HCT116 (cell line): ENCODE data around the gene CHST8. TPM values are rescaled to one million over a fixed set of nuclear protein-coding genes. Genes with fewer than 3 reads are reported as not detected.

Experiments used
- ATAC-seq: fragments of 200-7000 bp; cut with Tn5 transposase; 2 replicates; pipeline ENCODE4 v1.9.1; 2020; ENCODE audit warnings: mild to moderate bottlenecking, moderate library complexity
- BruUV-seq: library from RNA; stranded (reverse); fragments of 400-500 nt; replicated peaks from 2 replicates; lab custom pipeline; 2021; lab: Mats Ljungman, UMichigan
- CTCF ChIA-PET: fragments of 300-600 bp; sonication (Branson Sonifier 250); formaldehyde crosslinking; loops from one replicate; lab custom pipeline; 2021; ENCODE audit warnings: antibody characterized with exemption; lab: Charles Lee
- POLR2A ChIA-PET: fragments of 300-600, 350-600 bp; sonication (Branson Sonifier 250); formaldehyde crosslinking; loops from one replicate; lab custom pipeline; 2021; ENCODE audit warnings: antibody characterized with exemption; lab: Charles Lee
- RAD21 ChIA-PET, 2 experiments: fragments of 300-600 bp; sonication (Branson Sonifier 250); formaldehyde crosslinking; loops; one replicate each; lab custom pipeline; 2023; ENCODE audit warnings: low total read pairs in 2 of 2; ENCODE audit not compliant: uncharacterized antibody in 2 of 2, unreplicated experiment in 2 of 2, low non-redundant PET in 1 of 2; lab: Charles Lee
- DNase-seq: peaks from one replicate; pipeline ENCODE4 v3.0.0-alpha.2; 2010; ENCODE audit warnings: low read depth, low spot score
- H2AFZ ChIP-seq: fragments of 200-600 bp; shearing (Covaris generic), sonication (generic); 2 replicates; pipeline ENCODE4 v1.6.1; 2017; ENCODE audit warnings: low read depth, mixed run types, mixed read lengths, antibody characterized with exemption, low read length; ENCODE audit not compliant: poor library complexity, severe bottlenecking
- H3K27ac ChIP-seq: 2 replicates; pipeline ENCODE4 v1.5.1; 2012; ENCODE audit warnings: low read depth, low read length
- H3K27me3 ChIP-seq: fragments of 200-600 bp; sonication (generic); 2 replicates; pipeline ENCODE4 v1.6.1; 2016; ENCODE audit warnings: mixed run types, low read length, mixed read lengths; ENCODE audit not compliant: insufficient read depth
- H3K36me3 ChIP-seq, 2 experiments: fragments of 200-500 bp in 1 of 2; fragments of 200-600 bp in 1 of 2; sonication (Bioruptor generic) in 1 of 2; sonication (generic) in 1 of 2; 2 replicates each; pipeline versions ENCODE4 v1.5.1 to v1.6.1; 2014 to 2016; ENCODE audit warnings: low read length in 2 of 2, inconsistent platforms in 1 of 2, mixed read lengths in 1 of 2, mixed run types in 1 of 2; ENCODE audit not compliant: insufficient read depth in 2 of 2, control insufficient read depth in 1 of 2
- H3K4me1 ChIP-seq, 2 experiments: fragments of 200-600 bp in 1 of 2; sonication (generic) in 1 of 2; 2 replicates each; pipeline versions ENCODE4 v1.5.1 to v1.6.1; 2012 to 2017; ENCODE audit warnings: low read length in 2 of 2, inconsistent platforms in 1 of 2, mild to moderate bottlenecking in 1 of 2, mixed read lengths in 1 of 2, mixed run types in 1 of 2, moderate library complexity in 1 of 2; ENCODE audit not compliant: insufficient read depth in 2 of 2, control insufficient read depth in 1 of 2
- H3K4me2 ChIP-seq: fragments of 200-600 bp; sonication (generic); 2 replicates; pipeline ENCODE4 v1.6.1; 2017; ENCODE audit warnings: mixed run types, low read length, mixed read lengths
- H3K4me3 ChIP-seq, 2 experiments: fragments of 200-600 bp in 1 of 2; sonication (generic) in 1 of 2; replicated peaks in 1 of 2; 2 replicates each; pipeline ENCODE4 v1.5.1; 2011 to 2016; ENCODE audit warnings: low read length in 2 of 2, control low read depth in 1 of 2, low read depth in 1 of 2, mild to moderate bottlenecking in 1 of 2, mixed read lengths in 1 of 2, mixed run types in 1 of 2
- H3K79me2 ChIP-seq: fragments of 200-600 bp; sonication (generic); 2 replicates; pipeline ENCODE4 v1.6.1; 2017; ENCODE audit warnings: mild to moderate bottlenecking, mixed run types, low read length, moderate library complexity, mixed read lengths; ENCODE audit not compliant: insufficient read depth
- H3K9ac ChIP-seq: fragments of 200-600 bp; sonication (generic); 2 replicates; pipeline ENCODE4 v1.6.1; 2016; ENCODE audit warnings: low read length, mixed read lengths
- H3K9me2 ChIP-seq: fragments of 200-600 bp; sonication (generic), shearing (Covaris generic); 2 replicates; pipeline ENCODE4 v1.6.1; 2017; ENCODE audit warnings: mixed run types, mild to moderate bottlenecking, moderate library complexity; ENCODE audit not compliant: insufficient read depth
- H3K9me3 ChIP-seq, 2 experiments: fragments of 200-500 bp in 1 of 2; fragments of 200-600 bp in 1 of 2; sonication (Bioruptor generic) in 1 of 2; sonication (generic) in 1 of 2; 2 replicates each; pipeline ENCODE4 v1.6.1; 2014 to 2017; ENCODE audit warnings: low read length in 2 of 2, mixed read lengths in 2 of 2, inconsistent platforms in 1 of 2, low read depth in 1 of 2, mild to moderate bottlenecking in 1 of 2, mixed run types in 1 of 2, moderate library complexity in 1 of 2; ENCODE audit not compliant: control insufficient read depth in 1 of 2, insufficient read depth in 1 of 2
- H4K20me1 ChIP-seq: fragments of 200-600 bp; sonication (generic), shearing (Covaris generic); 2 replicates; pipeline ENCODE4 v1.6.1; 2017; ENCODE audit warnings: mixed run types, mild to moderate bottlenecking, moderate library complexity; ENCODE audit not compliant: insufficient read depth
- CBX3 ChIP-seq: IDR thresholded peaks from 2 replicates; pipeline ENCODE4 v1.6.1; 2012; ENCODE audit warnings: low read depth
- CEBPB ChIP-seq: IDR thresholded peaks from 2 replicates; pipeline ENCODE4 v1.6.1; 2012; ENCODE audit warnings: low read depth
- EGR1 ChIP-seq: IDR thresholded peaks from 2 replicates; pipeline ENCODE4 v1.6.1; 2012; ENCODE audit warnings: low read depth
- ELF1 ChIP-seq: IDR thresholded peaks from 2 replicates; pipeline ENCODE4 v1.6.1; 2012; ENCODE audit warnings: low read depth, borderline replicate concordance
- EZH2 ChIP-seq: fragments of 200-600 bp; sonication (generic); IDR thresholded peaks from 2 replicates; pipeline ENCODE4 v1.6.1; 2017; ENCODE audit warnings: antibody characterized with exemption, mixed run types
- EZH2phosphoT487 ChIP-seq: fragments of 200-600 bp; IDR thresholded peaks from 2 replicates; pipeline ENCODE4 v1.6.1; 2018; ENCODE audit warnings: antibody characterized with exemption, borderline replicate concordance
- FOSL1 ChIP-seq: IDR thresholded peaks from 2 replicates; pipeline ENCODE4 v1.6.1; 2012; ENCODE audit warnings: low read depth
- MAX ChIP-seq: IDR thresholded peaks from 2 replicates; pipeline ENCODE4 v1.6.1; 2012
- POLR2A ChIP-seq: IDR thresholded peaks from 2 replicates; pipeline ENCODE4 v1.7.0; 2011; ENCODE audit warnings: borderline replicate concordance; ENCODE audit not compliant: insufficient read depth, insufficient read length; ENCODE audit errors: extremely low read depth
- POLR2AphosphoS5 ChIP-seq: IDR thresholded peaks from 2 replicates; pipeline ENCODE4 v1.6.1; 2011; ENCODE audit warnings: mild to moderate bottlenecking, low read depth, low read length, moderate library complexity
- RAD21 ChIP-seq: IDR thresholded peaks from 2 replicates; pipeline ENCODE4 v1.6.1; 2012; ENCODE audit warnings: low read depth, mild to moderate bottlenecking
- REST ChIP-seq: IDR thresholded peaks from 2 replicates; pipeline ENCODE4 v1.6.1; 2012; ENCODE audit warnings: low read depth
- SIN3A ChIP-seq: IDR thresholded peaks from 2 replicates; pipeline ENCODE4 v1.6.1; 2012; ENCODE audit warnings: low read depth
- YY1 ChIP-seq: IDR thresholded peaks from 2 replicates; pipeline ENCODE4 v1.6.1; 2011; ENCODE audit warnings: low read length, low read depth, moderate library complexity, mild to moderate bottlenecking; ENCODE audit not compliant: insufficient replicate concordance; ENCODE audit errors: extremely low read depth
- ZBTB33 ChIP-seq: IDR thresholded peaks from 2 replicates; pipeline ENCODE4 v1.6.1; 2011; ENCODE audit warnings: mild to moderate bottlenecking, low read length, moderate library complexity; ENCODE audit not compliant: insufficient replicate concordance; ENCODE audit errors: extremely low read depth
- ZFX ChIP-seq: fragments of 450-650 bp; IDR thresholded peaks from 2 replicates; pipeline ENCODE4 v1.6.1; 2017
- ZNF274 ChIP-seq: fragments of 200-500 bp; sonication (Bioruptor generic); IDR thresholded peaks from 2 replicates; pipeline ENCODE4 v1.6.1; 2014; ENCODE audit warnings: mild to moderate bottlenecking, low read depth, low read length, inconsistent platforms
- intact Hi-C: fragments of 100-400 bp; cut with micrococcal nuclease; formaldehyde crosslinking; loops from 2 replicates; pipeline ENCODE4 v1.10.0; 2022
- total RNA-seq: library from RNA; stranded (reverse); gene quantifications from one replicate; pipeline ENCODE4 v1.2.1, GENCODE V29; 2021; ENCODE audit not compliant: unreplicated experiment

The CHST8 gene
- total RNA-seq, 1 experiment from 2014 or later: not detected

- ChIA-PET RAD21 (no interaction called here), POLR2A (no interaction called here), CTCF (no interaction called here)
- H3K4me3 ChIP-seq: no peak overlapping the region
- no peak overlapping the region for H2AFZ ChIP-seq
- ATAC-seq (no peak), DNase-seq (no peak)
- no peaks in the 10 kb centered on the region for H3K36me3 ChIP-seq
- TF ChIP-seq CBX3: no peak
- TF ChIP-seq POLR2A: no peak
- TF ChIP-seq REST: no peak
- no peak for TF ChIP-seq EGR1
- TF ChIP-seq EZH2phosphoT487: no peak
- TF ChIP-seq ZFX: no peak
- no peak for TF ChIP-seq RAD21
- no peak for TF ChIP-seq ZNF274
- TF ChIP-seq CEBPB: no peak
- TF ChIP-seq EZH2: no peak
- TF ChIP-seq ZBTB33: no peak
- TF ChIP-seq MAX: no peak
- TF ChIP-seq POLR2AphosphoS5: no peak
- TF ChIP-seq ELF1: no peak
- no peak for TF ChIP-seq SIN3A
- TF ChIP-seq YY1: no peak
- no peak for TF ChIP-seq FOSL1
- no TSS peak for BruUV-seq
- no peaks in the 10 kb centered on the region for H3K9me2 ChIP-seq
- no peaks in the 10 kb centered on the region for H4K20me1 ChIP-seq
- no peaks in the 10 kb centered on the region for H3K4me1 ChIP-seq
- H3K27ac ChIP-seq: no peak overlapping the region
- H3K4me2 ChIP-seq: no peak overlapping the region
- H3K9ac ChIP-seq: no peak overlapping the region
- H3K9me3 ChIP-seq: no peaks in the 10 kb centered on the region
- H3K27me3 ChIP-seq: peaks cover 26% of the 10 kb centered on the region
- intact Hi-C loops: no loop called here
- H3K79me2 ChIP-seq: no peaks in the 10 kb centered on the region
Observed at GRCh38 chr19:33747273-33747672, 125.5 kb downstream of the CHST8 start.
